Activated CD8-positive, alpha-beta memory T cell treated with anti-CD3 and anti-CD28 coated beads for 1 hour (primary cell): ENCODE data around the gene HACE1.
A peak's percentile ranks its signal among the peaks of the same experiment; 100 is the strongest.

ENCODE experiments used
- DNase-seq, 2 donors: peaks; one replicate each; pipeline ENCODE4 v3.0.0-alpha.2; 2020; ENCODE audit warnings: low read depth in 1 of 2; ENCODE audit errors: extremely low read depth in 1 of 2

HACE1 gene

GRCh38 chr6:104689551-104690205 is 170.0 kb downstream of the HACE1 start:
- no peak for DNase-seq

- DNase-seq, result no peak
These were observed 171.3 kb downstream of the HACE1 start for GRCh38 chr6:104688283-104688969.

DNA sequence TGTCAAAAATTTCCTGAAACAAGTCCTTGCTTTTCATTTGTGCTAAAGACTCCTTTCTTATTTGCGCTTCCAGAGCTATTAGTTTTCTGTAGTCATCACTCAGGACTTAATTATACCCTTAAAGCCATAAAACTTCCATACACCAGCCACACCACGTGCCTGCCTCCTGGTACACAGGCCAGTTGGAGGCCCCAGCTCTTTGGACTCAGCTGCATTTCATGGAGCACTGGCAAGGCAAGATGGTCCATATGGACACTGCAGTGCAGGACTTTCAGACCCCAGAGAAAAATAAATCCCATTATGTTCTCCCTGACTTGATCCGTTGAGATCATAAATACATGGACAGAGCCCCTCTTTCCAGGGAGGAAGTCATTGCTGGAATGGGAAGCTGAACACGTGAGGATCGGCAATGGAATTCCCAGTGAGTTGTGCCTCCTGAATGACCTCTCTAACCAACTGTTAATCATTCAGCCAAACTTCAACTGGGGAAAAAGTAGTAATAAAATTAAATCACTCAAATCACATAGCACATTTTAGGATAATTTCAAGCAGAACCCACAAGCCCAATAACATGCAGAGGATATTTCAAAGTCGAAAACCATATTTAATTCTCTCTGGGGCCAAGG is 173.1 kb downstream of the HACE1 start:
- no peak for DNase-seq

DNA sequence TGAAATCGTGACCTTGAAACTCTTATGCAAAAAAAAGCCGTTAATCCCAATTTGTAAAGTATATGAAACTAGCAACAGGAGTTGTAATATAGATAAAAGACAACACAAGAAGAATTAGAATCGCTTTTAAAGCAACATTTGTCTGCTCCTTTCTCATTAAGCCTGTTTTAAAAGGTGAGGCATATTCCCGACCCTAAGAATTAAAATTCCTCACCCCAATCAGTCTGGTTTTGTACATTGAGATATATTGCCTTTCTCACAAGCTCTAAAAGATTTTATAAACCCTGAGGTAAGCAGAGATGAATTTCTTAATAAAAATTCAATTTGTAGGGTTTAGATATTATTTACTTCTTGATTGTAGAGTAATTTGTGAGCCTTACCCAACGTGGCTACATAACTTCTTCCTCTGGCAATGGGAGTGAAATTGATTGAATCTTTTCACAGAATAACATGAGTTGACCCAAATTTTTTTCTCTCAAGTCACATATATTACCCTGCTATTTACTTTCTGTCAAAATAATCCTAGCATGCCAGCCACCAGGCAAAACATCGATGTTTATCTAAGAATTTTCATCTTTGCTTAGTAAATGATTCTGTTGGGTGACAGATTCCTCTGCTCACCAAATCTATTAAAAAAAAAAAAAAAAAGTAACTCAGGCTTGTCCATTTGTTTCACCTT is 173.7 kb downstream of the HACE1 start:
- DNase-seq, result no peak

- DNase-seq, result no peak
These were observed 174.8 kb downstream of the HACE1 start for GRCh38 chr6:104684911-104685415.

GRCh38 chr6:104683809-104684208 is 175.9 kb downstream of the HACE1 start:
- DNase-seq, result no peak

GRCh38 chr6:104682722-104683643 is 176.7 kb downstream of the HACE1 start:
- peak; percentile 17 to 55 for DNase-seq

GRCh38 chr6:104680539-104680938 is 179.2 kb downstream of the HACE1 start:
- DNase-seq, result no peak

- no peak for DNase-seq
These were observed 179.7 kb downstream of the HACE1 start for GRCh38 chr6:104679971-104680370.
